ENCODE results near the gene MYO3B. TPM values are rescaled to one million over a fixed set of nuclear protein-coding genes. Genes with fewer than 3 reads are reported as not detected.

Gene MYO3B
- total and polyA plus RNA-seq, 12 donors, result 0.04 to 0.11 (median 0.06) TPM; not detected in 8

GRCh38 chr2:170332676-170333402, 154.9 kb downstream of the MYO3B start:
- Histone ChIP-seq H3K27ac (no peak overlapping the region), H3K36me3 (replicated peaks in 1 of 2) (no peaks in the 10 kb centered on the region), H3K9me3 (replicated peaks in 1 of 3) (no peaks in the 10 kb centered on the region), H3K4me1 (replicated peaks in 1 of 2) (no peaks in the 10 kb centered on the region), H3K27me3 (no peaks in the 10 kb centered on the region), H3K4me3 (no peak overlapping the region)
- DNase-seq, result no peak
- no peak for TF ChIP-seq CTCF (IDR thresholded peaks at IDR 0.05)
- TF ChIP-seq POLR2A (IDR thresholded peaks at IDR 0.05), result no peak
- intact Hi-C loops (cut with DNase I), result no loop called here
- WGBS, 4 donors, result 59 to 87% (median 82%) methylated on average over 2 of the region's 2 CpGs

GRCh38 chr2:170335351-170335750, 157.4 kb downstream of the MYO3B start:
- Histone ChIP-seq H3K4me3 (no peak overlapping the region), H3K36me3 (replicated peaks in 1 of 2) (no peaks in the 10 kb centered on the region), H3K27me3 (no peaks in the 10 kb centered on the region), H3K27ac (no peak overlapping the region), H3K9me3 (replicated peaks in 1 of 3) (no peaks in the 10 kb centered on the region), H3K4me1 (replicated peaks in 1 of 2) (no peaks in the 10 kb centered on the region)
- 49 to 89% (median 55%) methylated on average over 3 of the region's 3 CpGs for WGBS, 4 donors
- no peak for DNase-seq
- TF ChIP-seq CTCF (IDR thresholded peaks at IDR 0.05), result no peak
- no peak for TF ChIP-seq POLR2A (IDR thresholded peaks at IDR 0.05)
- intact Hi-C loops (cut with DNase I), result no loop called here

GRCh38 chr2:170336408-170336807, 158.5 kb downstream of the MYO3B start:
- no peak overlapping the region for H3K27ac ChIP-seq
- no peaks in the 10 kb centered on the region for H3K27me3 ChIP-seq
- no peaks in the 10 kb centered on the region for H3K4me1 ChIP-seq (replicated peaks in 1 of 2)
- no peaks in the 10 kb centered on the region for H3K36me3 ChIP-seq (replicated peaks in 1 of 2)
- no peak overlapping the region for H3K4me3 ChIP-seq
- TF ChIP-seq CTCF (IDR thresholded peaks at IDR 0.05), result no peak
- TF ChIP-seq POLR2A (IDR thresholded peaks at IDR 0.05), result no peak
- DNase-seq, result no peak
- intact Hi-C loops (cut with DNase I), result no loop called here
- no peaks in the 10 kb centered on the region for H3K9me3 ChIP-seq (replicated peaks in 1 of 3)
- WGBS, 4 donors, result 30 to 36% (median 33%) methylated on average over 2 of the region's 2 CpGs

GRCh38 chr2:170336916-170337315, 159.0 kb downstream of the MYO3B start:
- H3K4me3 ChIP-seq, result no peak overlapping the region
- TF ChIP-seq CTCF (IDR thresholded peaks at IDR 0.05), result no peak
- TF ChIP-seq POLR2A (IDR thresholded peaks at IDR 0.05), result no peak
- intact Hi-C loops (cut with DNase I), result no loop called here
- WGBS, 4 donors, result 57 to 71% (median 65%) methylated on average over 2 of the region's 2 CpGs
- H3K27me3 ChIP-seq, result no peaks in the 10 kb centered on the region
- no peaks in the 10 kb centered on the region for H3K4me1 ChIP-seq (replicated peaks in 1 of 2)
- no peak for DNase-seq
- no peaks in the 10 kb centered on the region for H3K36me3 ChIP-seq (replicated peaks in 1 of 2)
- no peaks in the 10 kb centered on the region for H3K9me3 ChIP-seq (replicated peaks in 1 of 3)
- no peak overlapping the region for H3K27ac ChIP-seq
